HepG2 (cell line): ENCODE data around the gene MYO10. TPM values are rescaled to one million over a fixed set of nuclear protein-coding genes. Genes with fewer than 3 reads are reported as not detected.

Source experiments
- ATF6 ChIP-seq: sonication (generic); formaldehyde crosslinking; conservative IDR thresholded peaks from 2 replicates; pipeline ENCODE4 v1.4.0; 2020; ENCODE audit warnings: missing genetic modification reagents
- CHD4 ChIP-seq: fragments of 200-600 bp; sonication (generic); IDR thresholded peaks from 2 replicates; pipeline ENCODE4 v1.7.0; 2017; ENCODE audit warnings: mild to moderate bottlenecking, low read length, borderline replicate concordance
- E2F1 ChIP-seq: sonication (generic); formaldehyde crosslinking; IDR thresholded peaks from 2 replicates; pipeline ENCODE4 v1.5.0; 2020; ENCODE audit warnings: missing genetic modification reagents
- GLMP ChIP-seq: sonication (generic); formaldehyde crosslinking; IDR thresholded peaks from 2 replicates; pipeline ENCODE4 v1.9.0; 2021; ENCODE audit warnings: missing genetic modification reagents, mild to moderate bottlenecking, borderline replicate concordance
- HMGXB3 ChIP-seq: sonication (generic); formaldehyde crosslinking; IDR thresholded peaks from 2 replicates; pipeline ENCODE4 v1.4.0; 2020; ENCODE audit warnings: missing genetic modification reagents, borderline replicate concordance
- MXD3 ChIP-seq: IDR thresholded peaks from 2 replicates; pipeline ENCODE4 v1.6.1; 2016; ENCODE audit warnings: mild to moderate bottlenecking, missing biosample characterization, missing genetic modification reagents
- RERE ChIP-seq: IDR thresholded peaks from 2 replicates; pipeline ENCODE4 v1.6.1; 2016; ENCODE audit warnings: low read depth, missing genetic modification reagents, missing compliant biosample characterization
- SOX13 ChIP-seq, 3 experiments: fragments of 450-650 bp in 1 of 3; sonication (generic) in 1 of 3; formaldehyde crosslinking in 1 of 3; IDR thresholded peaks in 2 of 3; conservative IDR thresholded peaks in 1 of 3; 2 replicates each; pipeline versions ENCODE4 v1.5.0 to v1.6.1; 2016 to 2020; ENCODE audit warnings: antibody characterized with exemption in 1 of 3, mild to moderate bottlenecking in 1 of 3, missing compliant biosample characterization in 1 of 3, missing genetic modification reagents in 1 of 3, moderate library complexity in 1 of 3
- TRIM24 ChIP-seq: sonication (generic); formaldehyde crosslinking; IDR thresholded peaks from 2 replicates; pipeline ENCODE4 v1.8.0; 2022; ENCODE audit warnings: mild to moderate bottlenecking, missing genetic modification reagents
- ZBTB1 ChIP-seq: sonication (generic); formaldehyde crosslinking; IDR thresholded peaks from 2 replicates; pipeline ENCODE4 v1.4.0; 2020; ENCODE audit warnings: missing genetic modification reagents, borderline replicate concordance
- ZNF333 ChIP-seq: sonication (generic); formaldehyde crosslinking; IDR thresholded peaks from 2 replicates; pipeline ENCODE4 v1.4.0; 2020; ENCODE audit warnings: mild to moderate bottlenecking, missing genetic modification reagents, borderline replicate concordance
- ZNF652 ChIP-seq: IDR thresholded peaks from 2 replicates; pipeline ENCODE4 v1.6.1; 2016; ENCODE audit warnings: low read depth, borderline replicate concordance
- ZZZ3 ChIP-seq: sonication (generic); formaldehyde crosslinking; IDR thresholded peaks from 2 replicates; pipeline ENCODE4 v1.4.0; 2020; ENCODE audit warnings: missing genetic modification reagents, mild to moderate bottlenecking, borderline replicate concordance
- polyA plus RNA-seq, 8 experiments: library from polyadenylated mRNA; depleted of rRNA in 3 of 8; stranded (reverse) in 7 of 8; unstranded in 1 of 8; fragments of >200 nt; fragmentation: Illumina TruSeq in 4 of 8; extraction: Trizol in 4 of 8; gene quantifications; 2 replicates each; pipeline versions ENCODE4 v1.2.1 to v1.2.3, GENCODE V29; 2011 to 2016; ENCODE audit warnings: low read depth in 4 of 8, missing spikeins in 1 of 8, mixed read lengths in 1 of 8; ENCODE audit not compliant: insufficient read depth in 1 of 8
- total RNA-seq, 5 experiments: library from RNA; depleted of rRNA; stranded (reverse); fragments of >200 nt; fragmentation: Illumina TruSeq; extraction: Trizol; gene quantifications; 2 replicates each; pipeline ENCODE4 v1.2.3, GENCODE V29; 2016; ENCODE audit warnings: low read depth in 1 of 5

MYO10 gene
- total and polyA plus RNA-seq, 2 of the 13 experiments (the other 11 are each of a cell fraction or from before 2014, with no cell fraction given) = 4.5 to 14.0 TPM

- no peak for TF ChIP-seq E2F1 (CRISPR knock-in tag)
- no peak for TF ChIP-seq GLMP (CRISPR knock-in tag)
- no peak for TF ChIP-seq MXD3 (CRISPR knock-in tag)
- TF ChIP-seq ATF6 (CRISPR knock-in tag) = no peak
- no peak for TF ChIP-seq HMGXB3 (CRISPR knock-in tag)
- TF ChIP-seq ZZZ3 (CRISPR knock-in tag) = no peak
- TF ChIP-seq RERE (CRISPR knock-in tag) = 0 out of 2 replicates have a peak, but pooled peaks have one; percentile 38
- no peak for TF ChIP-seq SOX13 (IDR thresholded peaks at IDR 0.05)
- peak in 1 of 2 experiments; percentile 68; a peak in 2 of 4 replicates for TF ChIP-seq SOX13 (CRISPR knock-in tag; conservative IDR thresholded peaks at IDR 0.05 in 1 of 2, IDR thresholded peaks at IDR 0.05 in 1 of 2)
- no peak; the same call in 1 of the 2 replicates for TF ChIP-seq CHD4
- no peak for TF ChIP-seq ZNF333 (CRISPR knock-in tag)
- TF ChIP-seq ZBTB1 (CRISPR knock-in tag) = no peak
- TF ChIP-seq ZNF652 (CRISPR knock-in tag) = no peak
- TF ChIP-seq TRIM24 = no peak
These were observed 178.0 kb downstream of the MYO10 start (continued) for GRCh38 chr5:16757989-16758501.
